ENCODE results near the gene RAB4A. TPM values are rescaled to one million over a fixed set of nuclear protein-coding genes. Genes with fewer than 3 reads are reported as not detected.

Gene RAB4A
- total RNA-seq, 1 donor from 2014 or later, result 63.0 TPM

GRCh38 chr1:229241390-229241789 is 29.5 kb upstream of the RAB4A start:
- DNase-seq, result no peak
- Mint-ChIP-seq H3K27ac (ENCODE audit: unreplicated experiment) (no peak overlapping the region), H3K4me1 (ENCODE audit: low read depth, unreplicated experiment) (no peaks in the 10 kb centered on the region)

GRCh38 chr1:229243638-229244037 is 27.3 kb upstream of the RAB4A start:
- H3K27me3 Mint-ChIP-seq (ENCODE audit: unreplicated experiment), result no peaks in the 10 kb centered on the region
- no peak for DNase-seq

More at GRCh38 chr1:229241390-229241789, 29.5 kb upstream of the RAB4A start:
- Mint-ChIP-seq H3K9me3 (ENCODE audit: unreplicated experiment) (no peaks in the 10 kb centered on the region), H3K36me3 (ENCODE audit: unreplicated experiment) (no peaks in the 10 kb centered on the region), H3K4me3 (ENCODE audit: unreplicated experiment) (no peak overlapping the region), H3K27me3 (ENCODE audit: unreplicated experiment) (no peaks in the 10 kb centered on the region)
- TF ChIP-seq CTCF (IDR thresholded peaks at IDR 0.05; ENCODE audit: partially characterized antibody, unreplicated experiment), result no peak

DNA sequence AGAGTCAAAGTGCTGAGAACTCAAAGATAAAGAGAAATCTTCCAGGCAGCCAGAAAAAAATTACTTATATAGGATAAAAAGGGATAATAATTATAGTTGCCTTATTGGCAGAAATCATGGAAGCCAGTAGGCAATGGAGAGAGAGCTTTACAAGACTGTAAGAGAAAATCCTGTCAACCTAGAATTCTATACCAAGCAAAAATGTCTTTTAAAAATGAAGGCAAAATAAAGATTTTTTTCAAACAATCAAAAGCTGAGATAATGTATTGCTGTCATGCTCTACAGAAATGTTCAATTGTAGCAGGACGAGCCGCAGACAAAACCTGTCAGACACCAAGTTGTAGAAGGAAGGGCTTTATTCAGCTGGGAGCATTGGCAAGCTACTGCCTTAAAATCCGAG is 26.8 kb upstream of the RAB4A start:
- no peak overlapping the region for H3K4me3 Mint-ChIP-seq (ENCODE audit: unreplicated experiment)
- no peaks in the 10 kb centered on the region for H3K36me3 Mint-ChIP-seq (ENCODE audit: unreplicated experiment)
- DNase-seq, result no peak
- H3K4me1 Mint-ChIP-seq (ENCODE audit: low read depth, unreplicated experiment), result no peaks in the 10 kb centered on the region
- no peaks in the 10 kb centered on the region for H3K27me3 Mint-ChIP-seq (ENCODE audit: unreplicated experiment)
- no peak overlapping the region for H3K27ac Mint-ChIP-seq (ENCODE audit: unreplicated experiment)
- TF ChIP-seq CTCF (IDR thresholded peaks at IDR 0.05; ENCODE audit: partially characterized antibody, unreplicated experiment), result no peak
- H3K9me3 Mint-ChIP-seq (ENCODE audit: unreplicated experiment), result no peaks in the 10 kb centered on the region

More at GRCh38 chr1:229243638-229244037, 27.3 kb upstream of the RAB4A start:
- Mint-ChIP-seq H3K4me3 (ENCODE audit: unreplicated experiment) (no peak overlapping the region), H3K4me1 (ENCODE audit: low read depth, unreplicated experiment) (no peaks in the 10 kb centered on the region), H3K36me3 (ENCODE audit: unreplicated experiment) (no peaks in the 10 kb centered on the region), H3K9me3 (ENCODE audit: unreplicated experiment) (no peaks in the 10 kb centered on the region), H3K27ac (ENCODE audit: unreplicated experiment) (no peak overlapping the region)
- TF ChIP-seq CTCF (IDR thresholded peaks at IDR 0.05; ENCODE audit: partially characterized antibody, unreplicated experiment), result no peak

DNA sequence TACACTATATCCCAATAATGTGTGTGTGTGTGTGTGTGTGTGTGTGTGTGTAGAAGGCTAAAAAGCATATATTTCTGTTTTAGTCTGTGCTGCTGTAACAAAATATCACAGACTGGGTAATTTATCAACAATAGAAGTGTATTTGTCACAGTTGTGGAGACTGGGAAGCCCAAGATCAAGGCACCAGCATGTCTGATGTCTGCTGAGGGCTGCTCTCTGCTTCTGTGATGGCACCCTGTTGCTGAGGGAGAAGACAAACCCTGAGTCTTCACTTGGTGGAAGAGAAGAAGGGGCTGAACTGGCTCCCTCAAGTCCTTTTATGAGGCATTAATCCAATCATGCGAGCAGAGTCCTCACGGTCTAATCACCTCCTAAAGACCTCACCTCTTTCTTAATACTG is 23.0 kb upstream of the RAB4A start:
- Mint-ChIP-seq H3K4me1 (ENCODE audit: low read depth, unreplicated experiment) (peaks cover 2% of the 10 kb centered on the region), H3K4me3 (ENCODE audit: unreplicated experiment) (no peak overlapping the region)
- DNase-seq, result no peak

More for the DNA sequence above, 23.0 kb upstream of the RAB4A start:
- TF ChIP-seq CTCF (IDR thresholded peaks at IDR 0.05; ENCODE audit: partially characterized antibody, unreplicated experiment), result no peak
- Mint-ChIP-seq H3K36me3 (ENCODE audit: unreplicated experiment) (no peaks in the 10 kb centered on the region), H3K9me3 (ENCODE audit: unreplicated experiment) (no peaks in the 10 kb centered on the region), H3K27ac (ENCODE audit: unreplicated experiment) (no peak overlapping the region), H3K27me3 (ENCODE audit: unreplicated experiment) (peaks cover 3% of the 10 kb centered on the region)

Data from glutamatergic neuron (in vitro differentiated cells).